IPS-11a (cell line): ENCODE measurements around the gene SLC27A1.
"Not testable (repeated sequence)": the region's sequence is repeated elsewhere in the genome, so short reads cannot be mapped to it uniquely, and the experiment has no call there.

ENCODE experiments used
- H3K4me3 ChIP-seq: one replicate; pipeline ENCODE4 v1.5.1; 2013; ENCODE audit warnings: low read depth, low read length, control low read depth

SLC27A1 gene

DNA sequence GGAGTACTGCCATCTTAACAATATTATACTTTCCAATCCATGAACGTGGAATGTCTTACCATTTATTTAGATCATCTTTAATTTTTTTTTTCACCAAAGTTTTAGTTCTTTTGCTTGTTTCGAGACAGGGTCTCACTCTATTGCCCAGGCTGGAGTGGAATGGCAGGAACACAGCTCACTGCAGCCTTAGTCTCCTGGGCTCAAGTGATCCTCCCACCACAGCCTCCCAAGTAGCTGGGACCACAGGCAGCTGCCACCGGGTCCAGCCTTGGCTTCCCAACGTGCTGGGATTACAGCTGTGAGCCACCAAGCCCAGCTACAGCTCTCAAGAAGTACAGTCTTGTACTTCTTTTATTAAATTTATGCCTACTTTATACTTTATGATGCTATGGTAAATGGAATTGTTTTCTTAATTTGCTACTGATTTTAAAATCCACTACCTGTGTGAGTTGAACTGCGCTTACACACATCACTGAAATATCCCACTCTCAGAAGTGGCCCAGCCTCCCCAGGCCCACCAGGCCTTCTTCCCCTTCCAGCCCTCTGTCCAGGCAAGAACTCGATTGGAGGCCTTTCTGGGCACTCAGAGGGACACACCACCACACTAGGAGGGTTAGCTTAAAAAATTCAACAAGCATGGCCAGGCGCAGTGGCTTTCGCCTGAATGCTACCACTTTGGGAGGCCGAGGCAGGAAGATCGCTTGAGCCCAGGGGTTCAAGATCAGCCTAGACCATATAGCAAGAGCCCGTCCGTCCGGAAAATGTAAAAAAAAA, 40.1 kb downstream of the SLC27A1 start:
- peak overlapping the region; percentile 90 for H3K4me3 ChIP-seq

- H3K4me3 ChIP-seq, result peak overlapping the region; percentile 90
These were observed 41.6 kb downstream of the SLC27A1 start for GRCh38 chr19:17511724-17512573.

- peak overlapping the region; percentile 90 for H3K4me3 ChIP-seq
These were observed 42.2 kb downstream of the SLC27A1 start for GRCh38 chr19:17512574-17512939.

- no peak overlapping the region for H3K4me3 ChIP-seq
These were observed 45.3 kb downstream of the SLC27A1 start for GRCh38 chr19:17515408-17516149.

- H3K4me3 ChIP-seq, result no peak overlapping the region
These were observed 47.6 kb downstream of the SLC27A1 start for GRCh38 chr19:17517898-17518297.

- H3K4me3 ChIP-seq, result not testable (repeated sequence)
These were observed 48.3 kb downstream of the SLC27A1 start for GRCh38 chr19:17518654-17519053.

DNA sequence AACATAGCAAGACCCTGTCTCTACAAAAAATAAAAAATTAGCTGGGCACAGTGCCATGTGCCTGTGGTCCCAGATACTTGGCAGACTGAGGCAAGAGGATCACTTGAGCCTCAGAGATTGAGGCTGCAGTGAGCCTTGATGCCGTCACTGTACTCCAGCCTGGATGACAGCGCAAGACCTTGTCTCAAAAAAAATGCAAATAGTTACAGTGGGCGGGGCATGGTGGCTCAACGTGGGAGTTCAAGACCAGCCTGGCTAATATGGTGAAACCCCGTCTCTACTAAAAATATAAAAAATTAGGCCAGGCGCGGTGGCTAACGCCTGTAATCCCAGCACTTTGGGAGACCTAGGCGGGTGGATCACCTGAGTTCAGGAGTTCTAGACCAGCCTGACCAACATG, 49.6 kb downstream of the SLC27A1 start:
- H3K4me3 ChIP-seq, result no peak overlapping the region

DNA sequence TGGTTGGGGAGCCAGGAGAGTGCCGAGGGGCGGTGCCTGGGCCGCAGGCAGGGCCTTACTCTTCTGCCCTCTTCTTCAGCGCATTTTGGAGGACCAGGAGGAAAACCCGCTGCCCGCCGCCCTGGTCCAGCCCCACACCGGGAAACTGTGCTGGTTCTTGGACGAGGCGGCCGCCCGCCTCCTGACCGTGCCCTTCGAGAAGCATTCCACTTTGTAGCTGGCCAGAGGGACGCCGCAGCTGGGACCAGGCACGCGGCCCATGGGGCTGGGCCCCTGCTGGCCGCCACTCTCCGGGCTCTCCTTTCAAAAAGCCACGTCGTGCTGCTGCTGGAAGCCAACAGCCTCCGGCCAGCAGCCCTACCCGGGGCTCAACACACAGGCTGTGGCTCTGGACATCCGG, 50.5 kb downstream of the SLC27A1 start:
- no peak overlapping the region for H3K4me3 ChIP-seq

DNA sequence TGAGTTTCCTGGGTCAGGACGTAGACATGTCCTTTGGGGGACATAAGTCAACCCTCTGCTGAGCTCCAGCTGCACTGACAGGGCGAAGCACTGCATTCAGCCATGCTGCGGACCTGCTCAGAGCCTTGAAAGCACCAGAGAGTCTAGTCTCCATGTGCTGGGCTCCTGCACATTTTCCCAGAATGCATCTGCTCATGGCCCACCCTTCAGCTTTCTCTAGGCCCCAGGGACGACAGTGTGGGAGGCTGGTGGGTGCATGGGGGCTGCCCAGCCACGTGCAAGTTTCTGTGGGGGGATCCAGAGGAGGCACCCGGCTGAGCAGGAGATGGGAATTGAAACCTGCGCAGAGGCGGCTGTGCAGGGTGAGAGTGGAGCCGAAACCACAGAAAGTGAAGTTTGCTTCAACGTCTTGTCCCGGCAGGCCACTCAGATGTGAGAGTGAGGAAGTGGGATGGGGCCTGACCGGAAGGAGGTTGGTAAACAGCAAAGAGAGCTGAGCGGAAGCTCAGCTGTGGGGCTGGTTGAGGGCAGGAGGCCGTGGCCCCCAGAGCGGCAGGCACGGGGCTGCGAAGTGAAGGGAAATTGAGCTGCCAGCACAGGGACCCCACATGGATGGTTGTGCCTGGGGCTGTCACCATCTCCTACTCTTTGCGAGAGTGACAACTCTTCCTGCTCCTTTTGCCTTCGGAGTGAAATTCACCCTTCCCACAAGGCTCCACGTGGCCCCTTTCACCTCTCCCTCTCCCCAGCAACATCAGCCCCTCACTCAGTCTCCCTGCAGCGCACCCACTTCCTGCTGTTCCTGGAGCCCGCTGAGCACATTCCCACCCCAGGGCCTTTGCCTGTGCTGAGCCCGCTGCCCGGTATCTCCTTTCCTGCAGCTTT, 52.9 kb downstream of the SLC27A1 start:
- no peak overlapping the region for H3K4me3 ChIP-seq

- H3K4me3 ChIP-seq, result no peak overlapping the region
These were observed 54.3 kb downstream of the SLC27A1 start for GRCh38 chr19:17524651-17525050.

- H3K4me3 ChIP-seq, result no peak overlapping the region
These were observed 54.8 kb downstream of the SLC27A1 start for GRCh38 chr19:17525141-17525540.

GRCh38 chr19:17526922-17527321, 56.6 kb downstream of the SLC27A1 start:
- H3K4me3 ChIP-seq, result no peak overlapping the region

GRCh38 chr19:17527326-17527725, 57.0 kb downstream of the SLC27A1 start:
- H3K4me3 ChIP-seq, result no peak overlapping the region

- H3K4me3 ChIP-seq, result no peak overlapping the region
These were observed 58.3 kb downstream of the SLC27A1 start for GRCh38 chr19:17528610-17529009.

DNA sequence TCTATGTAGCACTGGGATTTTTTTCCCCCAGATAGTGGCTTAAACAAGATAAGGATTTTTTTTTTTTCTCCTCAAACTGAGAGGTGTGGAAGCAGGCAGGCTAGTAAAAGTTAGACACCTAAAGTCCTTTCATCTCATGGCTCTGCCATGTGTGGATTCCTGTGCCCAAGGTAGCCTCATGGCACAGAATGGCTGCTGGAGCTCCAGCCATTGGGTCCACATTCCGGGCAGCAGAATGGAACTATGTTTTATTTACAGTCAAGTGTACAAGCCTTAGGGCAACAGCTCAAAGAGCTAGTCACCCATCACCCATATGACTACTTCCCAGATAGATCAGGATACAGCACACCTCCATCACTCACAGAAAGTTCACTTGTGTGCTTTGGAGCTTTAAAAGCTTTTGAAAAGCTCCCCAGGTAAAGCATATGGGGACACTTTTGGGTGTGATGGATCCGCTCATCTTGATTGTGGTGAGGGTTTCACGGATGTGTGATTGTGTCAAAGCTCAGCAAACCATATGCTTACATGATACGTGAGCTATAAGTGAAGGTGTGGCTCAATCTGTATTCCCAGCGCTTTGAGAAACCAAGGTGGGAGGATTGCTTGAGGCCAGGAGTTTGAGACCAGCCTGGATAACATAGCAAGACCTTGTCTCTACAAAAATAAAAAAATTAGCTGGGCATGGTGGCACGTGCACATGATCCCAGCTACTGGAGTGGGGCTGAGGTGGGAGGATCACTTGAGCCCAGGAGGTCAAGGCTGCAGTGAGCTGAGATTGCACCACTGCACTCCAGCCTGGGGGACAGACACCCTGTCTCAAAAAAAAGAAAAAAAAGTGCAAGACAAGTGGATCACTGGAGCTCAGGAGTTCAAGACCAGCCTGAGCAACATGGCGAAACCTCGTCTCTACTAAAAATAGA, 59.2 kb downstream of the SLC27A1 start:
- H3K4me3 ChIP-seq, result no peak overlapping the region

DNA sequence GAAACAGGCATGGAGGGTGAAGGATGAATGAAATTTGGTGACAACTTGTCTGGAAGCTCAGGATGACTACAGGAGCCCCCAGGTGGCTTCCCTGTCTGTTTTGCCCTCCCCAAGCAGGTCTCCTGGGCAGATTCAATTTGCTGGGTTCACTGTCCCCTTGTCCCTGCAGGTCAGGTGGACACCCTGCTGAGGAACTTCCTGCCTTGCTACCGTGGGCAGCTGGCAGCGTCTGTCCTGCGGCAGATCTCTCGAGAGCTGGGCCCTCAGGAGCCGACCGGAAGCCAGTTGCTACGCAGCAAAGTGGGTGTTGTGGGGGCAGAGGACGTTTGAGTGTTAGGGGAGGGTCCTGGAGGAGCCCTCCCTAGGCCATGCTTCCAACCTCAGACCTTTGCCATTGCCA, 60.3 kb downstream of the SLC27A1 start:
- H3K4me3 ChIP-seq, result no peak overlapping the region

- no peak overlapping the region for H3K4me3 ChIP-seq
These were observed 61.8 kb downstream of the SLC27A1 start for GRCh38 chr19:17532116-17532515.

GRCh38 chr19:17532557-17532956, 62.2 kb downstream of the SLC27A1 start:
- no peak overlapping the region for H3K4me3 ChIP-seq

DNA sequence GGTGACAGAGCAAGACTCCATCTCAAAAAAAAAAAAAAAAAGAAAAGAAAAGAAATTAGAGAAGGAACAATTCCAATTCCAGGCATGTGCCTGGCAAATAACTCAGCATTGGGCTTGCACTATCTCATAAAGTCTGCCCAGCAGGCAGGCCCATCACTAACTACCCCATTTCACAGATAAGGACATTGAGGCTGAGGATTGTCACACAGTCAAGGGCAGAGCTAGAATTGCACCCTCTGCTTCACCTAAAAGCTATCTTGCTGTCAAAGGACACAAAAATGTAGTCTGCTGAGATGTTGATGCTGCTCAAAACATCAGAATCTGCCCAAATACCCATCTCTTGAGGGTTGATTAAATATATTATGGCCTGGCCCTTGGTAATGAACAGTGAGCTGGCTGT, 64.4 kb downstream of the SLC27A1 start:
- no peak overlapping the region for H3K4me3 ChIP-seq
